Left lung (tissue), 10 donors: ENCODE results near the gene TBC1D30. TPM values are rescaled to one million over a fixed set of nuclear protein-coding genes. Genes with fewer than 3 reads are reported as not detected.
"Not testable (repeated sequence)": the region's sequence is repeated elsewhere in the genome, so short reads cannot be mapped to it uniquely, and the experiment has no call there.

Experiments used
- ATAC-seq: fragments of 200-7000 bp; cut with Tn5 transposase; one replicate; pipeline ENCODE4 v1.9.1; 2020; ENCODE audit warnings: moderate library complexity
- DNase-seq, 4 donors: peaks; one replicate each; pipeline ENCODE4 v3.0.0-alpha.2; 2013 to 2020
- H3K27ac ChIP-seq, 2 donors: fragments of 200-600 bp; sonication (generic) in 1 of 2; one replicate each; pipeline versions ENCODE4 v1.5.0 to v1.8.0; 2020 to 2021
- H3K27me3 ChIP-seq, 2 donors: fragments of 200-600 bp; sonication (generic) in 1 of 2; one replicate each; pipeline versions ENCODE4 v1.5.0 to v1.8.0; 2020 to 2021
- H3K36me3 ChIP-seq, 2 donors: fragments of 200-600 bp; sonication (generic) in 1 of 2; one replicate each; pipeline versions ENCODE4 v1.5.0 to v1.8.0; 2020 to 2021
- H3K4me1 ChIP-seq, 2 donors: fragments of 200-600 bp; one replicate each; pipeline ENCODE4 v1.8.0; 2021
- H3K4me3 ChIP-seq, 2 donors: fragments of 200-600 bp; sonication (generic) in 1 of 2; one replicate each; pipeline versions ENCODE4 v1.5.0 to v1.8.0; 2020 to 2021; ENCODE audit warnings: mild to moderate bottlenecking in 1 of 2
- H3K9me3 ChIP-seq, 2 donors: fragments of 200-600 bp; sonication (generic) in 1 of 2; one replicate each; pipeline versions ENCODE4 v1.5.0 to v1.8.0; 2020 to 2021
- CTCF ChIP-seq, 2 donors: fragments of 200-600 bp; sonication (generic) in 1 of 2; IDR thresholded peaks; one replicate each; pipeline versions ENCODE4 v1.5.0 to v1.8.0; 2021; ENCODE audit warnings: antibody characterized with exemption in 2 of 2
- intact Hi-C, 2 donors: fragments of 100-400 bp; cut with DNase I; formaldehyde crosslinking; loops; one replicate each; pipeline versions ENCODE4 v1.11.2 to v1.14.2; 2022
- polyA plus RNA-seq, 6 donors: library from polyadenylated mRNA; unstranded; fragments of 120-200 nt; gene quantifications; one replicate each; pipeline ENCODE4 v1.2.1, GENCODE V29; 2013; ENCODE audit not compliant: insufficient read length in 6 of 6
- total RNA-seq, 2 donors: library from RNA; stranded (reverse); fragmentation: NEBNext Ultra II Directional; extraction: Animal tissue kit (Norgen Biotek cat#: 25700); gene quantifications; one replicate each; pipeline ENCODE4 v1.2.1, GENCODE V29; 2021
- donor health status: DM: no; HTN: yes; CAD: no.
- donor health status: DM: no; HTN: no; CAD: no.

TBC1D30 gene
- total and polyA plus RNA-seq, 8 donors, result 4.3 to 15.8 (median 11.0) TPM

GRCh38 chr12:64840949-64841717, 16.7 kb downstream of the TBC1D30 start:
- no peak for DNase-seq
- Histone ChIP-seq H3K4me1 (no peaks in the 10 kb centered on the region), H3K36me3 (no peaks in the 10 kb centered on the region), H3K9me3 (no peaks in the 10 kb centered on the region), H3K4me3 (no peak overlapping the region), H3K27ac (no peak overlapping the region), H3K27me3 (no peaks in the 10 kb centered on the region)
- ATAC-seq, result no peak
- no peak for TF ChIP-seq CTCF (IDR thresholded peaks at IDR 0.05)
- intact Hi-C loops, result no loop called here

- DNase-seq, H3K4me3 ChIP-seq, H3K9me3 ChIP-seq, H3K4me1 ChIP-seq, H3K27ac ChIP-seq, H3K36me3 ChIP-seq, intact Hi-C loops, ATAC-seq, H3K27me3 ChIP-seq: not testable (repeated sequence)
Observed at GRCh38 chr12:64848409-64848808, 24.0 kb downstream of the TBC1D30 start.

GRCh38 chr12:64858882-64859605, 34.6 kb downstream of the TBC1D30 start:
- no peaks in the 10 kb centered on the region for H3K36me3 ChIP-seq
- no peaks in the 10 kb centered on the region for H3K4me1 ChIP-seq
- no peak for DNase-seq
- no peak overlapping the region for H3K4me3 ChIP-seq
- no peaks in the 10 kb centered on the region for H3K9me3 ChIP-seq
- no peak overlapping the region for H3K27ac ChIP-seq
- intact Hi-C loops, result no loop called here
- no peaks in the 10 kb centered on the region for H3K27me3 ChIP-seq
- no peak for ATAC-seq
- no peak for TF ChIP-seq CTCF (IDR thresholded peaks at IDR 0.05)

- no peak for ATAC-seq
- intact Hi-C loops, result no loop called here
- Histone ChIP-seq H3K27ac (no peak overlapping the region), H3K9me3 (no peaks in the 10 kb centered on the region), H3K36me3 (no peaks in the 10 kb centered on the region), H3K4me3 (no peak overlapping the region), H3K4me1 (no peaks in the 10 kb centered on the region), H3K27me3 (no peaks in the 10 kb centered on the region)
- no peak for TF ChIP-seq CTCF (IDR thresholded peaks at IDR 0.05)
- DNase-seq, result no peak
Observed at GRCh38 chr12:64860446-64860998, 36.1 kb downstream of the TBC1D30 start.

- Histone ChIP-seq H3K27ac (no peak overlapping the region), H3K4me3 (no peak overlapping the region), H3K36me3 (no peaks in the 10 kb centered on the region), H3K27me3 (no peaks in the 10 kb centered on the region), H3K4me1 (no peaks in the 10 kb centered on the region), H3K9me3 (no peaks in the 10 kb centered on the region)
- no peak for ATAC-seq
- DNase-seq, result no peak
- TF ChIP-seq CTCF (IDR thresholded peaks at IDR 0.05), result no peak
- intact Hi-C loops, result no loop called here
Observed at GRCh38 chr12:64864319-64864718, 39.9 kb downstream of the TBC1D30 start.
